ENCODE measurements around the gene COA5. TPM values are rescaled to one million over a fixed set of nuclear protein-coding genes. Genes with fewer than 3 reads are reported as not detected.

Gene COA5
- polyA plus RNA-seq, 4 donors = 29.7 to 57.5 (median 36.8) TPM

- FAIRE-seq (no peak), DNase-seq (no peak)
- H3K9me3 ChIP-seq (ENCODE audit: control insufficient read depth in 2 of 2, insufficient read depth in 1 of 2, low read depth in 1 of 2, low read length in 1 of 2) = peaks cover 0 to 6% of the 10 kb centered on the region in 2 donors
- no peaks in the 10 kb centered on the region for H3K4me1 ChIP-seq (ENCODE audit: control insufficient read depth in 3 of 3, insufficient read depth in 2 of 3, low read depth in 1 of 3, low read length in 2 of 3)
- 86 to 89% (median 89%) methylated on average over 4 of the region's 4 CpGs for WGBS, 3 donors
- no peak overlapping the region for H3K4me3 ChIP-seq (ENCODE audit: low read depth in 1 of 3, low read length in 3 of 3)
- peaks cover 0 to 20% (median 13%) of the 10 kb centered on the region in 3 donors for H3K36me3 ChIP-seq (ENCODE audit: control insufficient read depth in 3 of 3, insufficient read depth in 2 of 3, low read depth in 1 of 3, low read length in 3 of 3)
- no peaks in the 10 kb centered on the region for H3K27me3 ChIP-seq (ENCODE audit: control insufficient read depth in 3 of 3, insufficient read depth in 3 of 3, low read length in 3 of 3)
- no peak overlapping the region for H3K27ac ChIP-seq (ENCODE audit: low read depth in 1 of 3, low read length in 2 of 3)
Observed at GRCh38 chr2:98648451-98648850, 40.1 kb upstream of the COA5 start.

GRCh38 chr2:98647636-98648035 lies 39.3 kb upstream of the COA5 start:
- no peak for FAIRE-seq
- peaks cover 0 to 21% (median 13%) of the 10 kb centered on the region in 3 donors for H3K36me3 ChIP-seq (ENCODE audit: control insufficient read depth in 3 of 3, insufficient read depth in 2 of 3, low read depth in 1 of 3, low read length in 3 of 3)
- 72 to 82% (median 75%) methylated on average over 5 of the region's 5 CpGs for WGBS, 3 donors

GRCh38 chr2:98643496-98644100 lies 35.3 kb upstream of the COA5 start:
- 83 to 93% (median 92%) methylated on average over 5 of the region's 5 CpGs for WGBS, 3 donors
- Histone ChIP-seq H3K36me3 (ENCODE audit: control insufficient read depth in 3 of 3, insufficient read depth in 2 of 3, low read depth in 1 of 3, low read length in 3 of 3) (peaks cover 5 to 28% (median 24%) of the 10 kb centered on the region in 3 donors), H3K27ac (ENCODE audit: low read depth in 1 of 3, low read length in 2 of 3) (no peak overlapping the region), H3K9me3 (ENCODE audit: control insufficient read depth in 2 of 2, insufficient read depth in 1 of 2, low read depth in 1 of 2, low read length in 1 of 2) (no peaks in the 10 kb centered on the region), H3K4me1 (ENCODE audit: control insufficient read depth in 3 of 3, insufficient read depth in 2 of 3, low read depth in 1 of 3, low read length in 2 of 3) (no peaks in the 10 kb centered on the region), H3K27me3 (ENCODE audit: control insufficient read depth in 3 of 3, insufficient read depth in 3 of 3, low read length in 3 of 3) (no peaks in the 10 kb centered on the region), H3K4me3 (ENCODE audit: low read depth in 1 of 3, low read length in 3 of 3) (no peak overlapping the region)
- no peak for DNase-seq
- no peak for FAIRE-seq

More at GRCh38 chr2:98647636-98648035, 39.3 kb upstream of the COA5 start:
- Histone ChIP-seq H3K4me3 (ENCODE audit: low read depth in 1 of 3, low read length in 3 of 3) (no peak overlapping the region), H3K9me3 (ENCODE audit: control insufficient read depth in 2 of 2, insufficient read depth in 1 of 2, low read depth in 1 of 2, low read length in 1 of 2) (peaks cover 0 to 6% of the 10 kb centered on the region in 2 donors), H3K4me1 (ENCODE audit: control insufficient read depth in 3 of 3, insufficient read depth in 2 of 3, low read depth in 1 of 3, low read length in 2 of 3) (no peaks in the 10 kb centered on the region), H3K27me3 (ENCODE audit: control insufficient read depth in 3 of 3, insufficient read depth in 3 of 3, low read length in 3 of 3) (no peaks in the 10 kb centered on the region), H3K27ac (ENCODE audit: low read depth in 1 of 3, low read length in 2 of 3) (no peak overlapping the region)
- DNase-seq = no peak

GRCh38 chr2:98637401-98638147 lies 29.3 kb upstream of the COA5 start:
- Histone ChIP-seq H3K27ac (ENCODE audit: low read depth in 1 of 3, low read length in 2 of 3) (peak overlapping the region in 1 of 3 donors; percentile 48), H3K27me3 (ENCODE audit: control insufficient read depth in 3 of 3, insufficient read depth in 3 of 3, low read length in 3 of 3) (no peaks in the 10 kb centered on the region), H3K36me3 (ENCODE audit: control insufficient read depth in 3 of 3, insufficient read depth in 2 of 3, low read depth in 1 of 3, low read length in 3 of 3) (peaks cover 11 to 43% (median 38%) of the 10 kb centered on the region in 3 donors), H3K4me1 (ENCODE audit: control insufficient read depth in 3 of 3, insufficient read depth in 2 of 3, low read depth in 1 of 3, low read length in 2 of 3) (no peaks in the 10 kb centered on the region), H3K9me3 (ENCODE audit: control insufficient read depth in 2 of 2, insufficient read depth in 1 of 2, low read depth in 1 of 2, low read length in 1 of 2) (no peaks in the 10 kb centered on the region), H3K4me3 (ENCODE audit: low read depth in 1 of 3, low read length in 3 of 3) (no peak overlapping the region)
- 64 to 82% (median 74%) methylated on average over 10 of the region's 10 CpGs for WGBS, 3 donors
- DNase-seq = peak in 1 of 2 donors; percentile 53
- no peak for FAIRE-seq

GRCh38 chr2:98634406-98635092 lies 26.2 kb upstream of the COA5 start:
- no peaks in the 10 kb centered on the region for H3K9me3 ChIP-seq (ENCODE audit: control insufficient read depth in 2 of 2, insufficient read depth in 1 of 2, low read depth in 1 of 2, low read length in 1 of 2)
- peaks cover 12 to 51% (median 44%) of the 10 kb centered on the region in 3 donors for H3K36me3 ChIP-seq (ENCODE audit: control insufficient read depth in 3 of 3, insufficient read depth in 2 of 3, low read depth in 1 of 3, low read length in 3 of 3)
- H3K27ac ChIP-seq (ENCODE audit: low read depth in 1 of 3, low read length in 2 of 3) = peak overlapping the region in 2 of 3 donors; percentile 30 to 52
- FAIRE-seq (no peak), DNase-seq (peak in 1 of 2 donors; percentile 48)
- WGBS, 3 donors = 70 to 90% (median 70%) methylated on average over 9 of the region's 9 CpGs
- no peaks in the 10 kb centered on the region for H3K27me3 ChIP-seq (ENCODE audit: control insufficient read depth in 3 of 3, insufficient read depth in 3 of 3, low read length in 3 of 3)
- H3K4me1 ChIP-seq (ENCODE audit: control insufficient read depth in 3 of 3, insufficient read depth in 2 of 3, low read depth in 1 of 3, low read length in 2 of 3) = no peaks in the 10 kb centered on the region
- no peak overlapping the region for H3K4me3 ChIP-seq (ENCODE audit: low read depth in 1 of 3, low read length in 3 of 3)

- peaks cover 11 to 49% (median 41%) of the 10 kb centered on the region in 3 donors for H3K36me3 ChIP-seq (ENCODE audit: control insufficient read depth in 3 of 3, insufficient read depth in 2 of 3, low read depth in 1 of 3, low read length in 3 of 3)
- WGBS, 3 donors = 79 to 89% (median 88%) methylated on average over 3 of the region's 3 CpGs
- FAIRE-seq = no peak
Observed at GRCh38 chr2:98632351-98632750, 24.0 kb upstream of the COA5 start.

GRCh38 chr2:98623657-98624056 lies 15.3 kb upstream of the COA5 start:
- H3K27me3 ChIP-seq (ENCODE audit: control insufficient read depth in 3 of 3, insufficient read depth in 3 of 3, low read length in 3 of 3) = no peaks in the 10 kb centered on the region
- DNase-seq (no peak), FAIRE-seq (no peak)
- no peak overlapping the region for H3K4me3 ChIP-seq (ENCODE audit: low read depth in 1 of 3, low read length in 3 of 3)
- H3K4me1 ChIP-seq (ENCODE audit: control insufficient read depth in 3 of 3, insufficient read depth in 2 of 3, low read depth in 1 of 3, low read length in 2 of 3) = no peaks in the 10 kb centered on the region
- 76 to 81% (median 80%) methylated on average over 5 of the region's 5 CpGs for WGBS, 3 donors
- H3K9me3 ChIP-seq (ENCODE audit: control insufficient read depth in 2 of 2, insufficient read depth in 1 of 2, low read depth in 1 of 2, low read length in 1 of 2) = no peaks in the 10 kb centered on the region
- H3K36me3 ChIP-seq (ENCODE audit: control insufficient read depth in 3 of 3, insufficient read depth in 2 of 3, low read depth in 1 of 3, low read length in 3 of 3) = peaks cover 8 to 19% (median 15%) of the 10 kb centered on the region in 3 donors
- H3K27ac ChIP-seq (ENCODE audit: low read depth in 1 of 3, low read length in 2 of 3) = no peak overlapping the region

More at GRCh38 chr2:98632351-98632750, 24.0 kb upstream of the COA5 start:
- Histone ChIP-seq H3K27ac (ENCODE audit: low read depth in 1 of 3, low read length in 2 of 3) (no peak overlapping the region), H3K4me3 (ENCODE audit: low read depth in 1 of 3, low read length in 3 of 3) (no peak overlapping the region), H3K4me1 (ENCODE audit: control insufficient read depth in 3 of 3, insufficient read depth in 2 of 3, low read depth in 1 of 3, low read length in 2 of 3) (no peaks in the 10 kb centered on the region), H3K9me3 (ENCODE audit: control insufficient read depth in 2 of 2, insufficient read depth in 1 of 2, low read depth in 1 of 2, low read length in 1 of 2) (no peaks in the 10 kb centered on the region), H3K27me3 (ENCODE audit: control insufficient read depth in 3 of 3, insufficient read depth in 3 of 3, low read length in 3 of 3) (no peaks in the 10 kb centered on the region)
- no peak for DNase-seq

- H3K27me3 ChIP-seq (ENCODE audit: control insufficient read depth in 3 of 3, insufficient read depth in 3 of 3, low read length in 3 of 3) = no peaks in the 10 kb centered on the region
- no peaks in the 10 kb centered on the region for H3K9me3 ChIP-seq (ENCODE audit: control insufficient read depth in 2 of 2, insufficient read depth in 1 of 2, low read depth in 1 of 2, low read length in 1 of 2)
- no peak overlapping the region for H3K4me3 ChIP-seq (ENCODE audit: low read depth in 1 of 3, low read length in 3 of 3)
- FAIRE-seq = no peak
- H3K4me1 ChIP-seq (ENCODE audit: control insufficient read depth in 3 of 3, insufficient read depth in 2 of 3, low read depth in 1 of 3, low read length in 2 of 3) = no peaks in the 10 kb centered on the region
- 51 to 53% (median 52%) methylated on average over 5 of the region's 5 CpGs for WGBS, 3 donors
- peaks cover 9 to 27% (median 24%) of the 10 kb centered on the region in 3 donors for H3K36me3 ChIP-seq (ENCODE audit: control insufficient read depth in 3 of 3, insufficient read depth in 2 of 3, low read depth in 1 of 3, low read length in 3 of 3)
- DNase-seq = no peak
- no peak overlapping the region for H3K27ac ChIP-seq (ENCODE audit: low read depth in 1 of 3, low read length in 2 of 3)
Observed at GRCh38 chr2:98617149-98617548, 8.8 kb upstream of the COA5 start.

Measured in small intestine (tissue), 7 donors.